ENCODE measurements around the gene EIPR1. TPM values are rescaled to one million over a fixed set of nuclear protein-coding genes. Genes with fewer than 3 reads are reported as not detected.

EIPR1 gene
- total RNA-seq, 2 experiments from 2014 or later, result 38.3 to 43.1 TPM

GRCh38 chr2:3326871-3327270, 50.7 kb downstream of the EIPR1 start:
- Mint-ChIP-seq H3K27ac (no peak overlapping the region), H3K9me3 (no peaks in the 10 kb centered on the region), H3K4me1 (peaks cover 6% of the 10 kb centered on the region), H3K27me3 (no peaks in the 10 kb centered on the region), H3K4me3 (no peak overlapping the region), H3K36me3 (peaks cover 12% of the 10 kb centered on the region)
- no peak for DNase-seq

GRCh38 chr2:3326182-3326537, 51.5 kb downstream of the EIPR1 start:
- Mint-ChIP-seq H3K4me3 (no peak overlapping the region), H3K9me3 (no peaks in the 10 kb centered on the region), H3K36me3 (peaks cover 12% of the 10 kb centered on the region), H3K27ac (no peak overlapping the region), H3K4me1 (peaks cover 6% of the 10 kb centered on the region), H3K27me3 (no peaks in the 10 kb centered on the region)
- no peak for DNase-seq

- Mint-ChIP-seq H3K27ac (no peak overlapping the region), H3K9me3 (no peaks in the 10 kb centered on the region), H3K36me3 (peaks cover 6% of the 10 kb centered on the region), H3K4me1 (peaks cover 6% of the 10 kb centered on the region), H3K4me3 (no peak overlapping the region), H3K27me3 (no peaks in the 10 kb centered on the region)
- DNase-seq, result no peak
Observed at GRCh38 chr2:3325458-3326181, 52.0 kb downstream of the EIPR1 start.

GRCh38 chr2:3324404-3325281, 53.0 kb downstream of the EIPR1 start:
- Mint-ChIP-seq H3K4me1 (peaks cover 6% of the 10 kb centered on the region), H3K36me3 (peaks cover 3% of the 10 kb centered on the region), H3K27me3 (no peaks in the 10 kb centered on the region), H3K4me3 (no peak overlapping the region), H3K27ac (no peak overlapping the region), H3K9me3 (no peaks in the 10 kb centered on the region)
- no peak for DNase-seq

GRCh38 chr2:3324036-3324386, 53.6 kb downstream of the EIPR1 start:
- H3K4me3 Mint-ChIP-seq, result no peak overlapping the region
- no peak for DNase-seq
- H3K27me3 Mint-ChIP-seq, result no peaks in the 10 kb centered on the region
- peaks cover 3% of the 10 kb centered on the region for H3K36me3 Mint-ChIP-seq
- no peak overlapping the region for H3K27ac Mint-ChIP-seq
- H3K9me3 Mint-ChIP-seq, result no peaks in the 10 kb centered on the region
- H3K4me1 Mint-ChIP-seq, result peaks cover 2% of the 10 kb centered on the region

- H3K4me1 Mint-ChIP-seq, result peaks cover 2% of the 10 kb centered on the region
- H3K36me3 Mint-ChIP-seq, result peaks cover 3% of the 10 kb centered on the region
- H3K27me3 Mint-ChIP-seq, result no peaks in the 10 kb centered on the region
- DNase-seq, result no peak
- no peak overlapping the region for H3K27ac Mint-ChIP-seq
- H3K4me3 Mint-ChIP-seq, result no peak overlapping the region
- H3K9me3 Mint-ChIP-seq, result no peaks in the 10 kb centered on the region
Observed at GRCh38 chr2:3323360-3324035, 54.1 kb downstream of the EIPR1 start.

- H3K4me1 Mint-ChIP-seq, result peaks cover 2% of the 10 kb centered on the region
- H3K36me3 Mint-ChIP-seq, result peaks cover 7% of the 10 kb centered on the region
Observed at GRCh38 chr2:3322311-3322970, 55.2 kb downstream of the EIPR1 start.

GRCh38 chr2:3321825-3322224, 55.8 kb downstream of the EIPR1 start:
- Mint-ChIP-seq H3K27ac (no peak overlapping the region), H3K27me3 (no peaks in the 10 kb centered on the region), H3K4me1 (peaks cover 2% of the 10 kb centered on the region), H3K36me3 (peaks cover 11% of the 10 kb centered on the region), H3K9me3 (no peaks in the 10 kb centered on the region), H3K4me3 (no peak overlapping the region)
- DNase-seq, result no peak

More at GRCh38 chr2:3322311-3322970, 55.2 kb downstream of the EIPR1 start:
- no peak overlapping the region for H3K4me3 Mint-ChIP-seq
- DNase-seq, result no peak
- no peaks in the 10 kb centered on the region for H3K9me3 Mint-ChIP-seq
- no peak overlapping the region for H3K27ac Mint-ChIP-seq
- no peaks in the 10 kb centered on the region for H3K27me3 Mint-ChIP-seq

GRCh38 chr2:3320910-3321605, 56.6 kb downstream of the EIPR1 start:
- no peaks in the 10 kb centered on the region for H3K27me3 Mint-ChIP-seq
- H3K27ac Mint-ChIP-seq, result no peak overlapping the region
- no peaks in the 10 kb centered on the region for H3K4me1 Mint-ChIP-seq
- no peaks in the 10 kb centered on the region for H3K9me3 Mint-ChIP-seq
- no peak overlapping the region for H3K4me3 Mint-ChIP-seq
- no peak for DNase-seq
- H3K36me3 Mint-ChIP-seq, result peaks cover 12% of the 10 kb centered on the region

GRCh38 chr2:3319745-3320566, 57.7 kb downstream of the EIPR1 start:
- Mint-ChIP-seq H3K9me3 (no peaks in the 10 kb centered on the region), H3K36me3 (peaks cover 12% of the 10 kb centered on the region), H3K27ac (no peak overlapping the region), H3K4me3 (no peak overlapping the region), H3K27me3 (no peaks in the 10 kb centered on the region), H3K4me1 (no peaks in the 10 kb centered on the region)
- no peak for DNase-seq

GRCh38 chr2:3319134-3319533, 58.5 kb downstream of the EIPR1 start:
- DNase-seq, result no peak
- H3K4me3 Mint-ChIP-seq, result no peak overlapping the region
- no peaks in the 10 kb centered on the region for H3K9me3 Mint-ChIP-seq
- H3K27ac Mint-ChIP-seq, result no peak overlapping the region
- H3K4me1 Mint-ChIP-seq, result no peaks in the 10 kb centered on the region
- peaks cover 12% of the 10 kb centered on the region for H3K36me3 Mint-ChIP-seq
- H3K27me3 Mint-ChIP-seq, result no peaks in the 10 kb centered on the region

- H3K27ac Mint-ChIP-seq, result no peak overlapping the region
- no peaks in the 10 kb centered on the region for H3K27me3 Mint-ChIP-seq
- no peaks in the 10 kb centered on the region for H3K9me3 Mint-ChIP-seq
- no peak overlapping the region for H3K4me3 Mint-ChIP-seq
- DNase-seq, result no peak
- peaks cover 12% of the 10 kb centered on the region for H3K36me3 Mint-ChIP-seq
- H3K4me1 Mint-ChIP-seq, result peaks cover 5% of the 10 kb centered on the region
Observed at GRCh38 chr2:3317871-3318590, 59.6 kb downstream of the EIPR1 start.

GRCh38 chr2:3317277-3317685, 60.3 kb downstream of the EIPR1 start:
- Mint-ChIP-seq H3K9me3 (no peaks in the 10 kb centered on the region), H3K36me3 (peaks cover 12% of the 10 kb centered on the region), H3K4me3 (no peak overlapping the region), H3K4me1 (peaks cover 11% of the 10 kb centered on the region), H3K27ac (no peak overlapping the region), H3K27me3 (no peaks in the 10 kb centered on the region)
- DNase-seq, result no peak
